HepG2 (cell line): ENCODE results near the gene NOS1AP. TPM values are rescaled to one million over a fixed set of nuclear protein-coding genes. Genes with fewer than 3 reads are reported as not detected.

ENCODE experiments used
- HNRNPLL ChIP-seq: fragments of 200-400 bp; formaldehyde crosslinking; IDR thresholded peaks from 2 replicates; pipeline ENCODE4 v1.6.1; 2017; ENCODE audit warnings: mild to moderate bottlenecking, low read depth, low read length; ENCODE audit not compliant: poor library complexity, severe bottlenecking
- IKZF5 ChIP-seq: IDR thresholded peaks from 2 replicates; pipeline ENCODE4 v1.6.1; 2018; ENCODE audit warnings: missing genetic modification reagents, mild to moderate bottlenecking, missing compliant biosample characterization
- KAT8 ChIP-seq: IDR thresholded peaks from 2 replicates; pipeline ENCODE4 v1.6.1; 2016; ENCODE audit warnings: missing genetic modification reagents, missing compliant biosample characterization
- MEIS2 ChIP-seq: sonication (generic); formaldehyde crosslinking; IDR thresholded peaks from 2 replicates; pipeline ENCODE4 v1.9.0; 2021; ENCODE audit warnings: mild to moderate bottlenecking, missing genetic modification reagents
- MYC ChIP-seq: sonication (generic); formaldehyde crosslinking; IDR thresholded peaks from 2 replicates; pipeline ENCODE4 v1.9.0; 2021; ENCODE audit warnings: missing genetic modification reagents, borderline replicate concordance
- NFKBIZ ChIP-seq: IDR thresholded peaks from 2 replicates; pipeline ENCODE4 v1.6.1; 2018; ENCODE audit warnings: missing genetic modification reagents, missing compliant biosample characterization
- RFXANK ChIP-seq: IDR thresholded peaks from 2 replicates; pipeline ENCODE4 v1.6.1; 2016
- SNRNP70 ChIP-seq: fragments of 200-400 bp; formaldehyde crosslinking; IDR thresholded peaks from 2 replicates; pipeline ENCODE4 v1.6.1; 2017; ENCODE audit warnings: mild to moderate bottlenecking, low read depth, low read length, moderate library complexity
- STAG1 ChIP-seq: sonication (generic); formaldehyde crosslinking; IDR thresholded peaks from 2 replicates; pipeline ENCODE4 v1.4.0; 2020; ENCODE audit warnings: missing genetic modification reagents
- THAP8 ChIP-seq: sonication (generic); formaldehyde crosslinking; IDR thresholded peaks from 2 replicates; pipeline ENCODE4 v1.5.1; 2020; ENCODE audit warnings: missing genetic modification reagents, mild to moderate bottlenecking, borderline replicate concordance
- TIGD3 ChIP-seq: sonication (generic); formaldehyde crosslinking; IDR thresholded peaks from 2 replicates; pipeline ENCODE4 v1.5.1; 2020; ENCODE audit warnings: mild to moderate bottlenecking, missing genetic modification reagents, borderline replicate concordance
- TRIM24 ChIP-seq: sonication (generic); formaldehyde crosslinking; IDR thresholded peaks from 2 replicates; pipeline ENCODE4 v1.8.0; 2022; ENCODE audit warnings: mild to moderate bottlenecking, missing genetic modification reagents
- ZFX ChIP-seq: sonication (generic); formaldehyde crosslinking; IDR thresholded peaks from 2 replicates; pipeline ENCODE4 v1.4.0; 2020; ENCODE audit warnings: mild to moderate bottlenecking, low read depth, missing genetic modification reagents, moderate library complexity
- ZNF318 ChIP-seq: sonication (generic); formaldehyde crosslinking; IDR thresholded peaks from 2 replicates; pipeline ENCODE4 v1.4.0; 2020; ENCODE audit warnings: mild to moderate bottlenecking, missing genetic modification reagents
- ZNF468 ChIP-seq: sonication (generic); formaldehyde crosslinking; IDR thresholded peaks from 2 replicates; pipeline ENCODE4 v1.8.0; 2022; ENCODE audit warnings: mild to moderate bottlenecking, moderate library complexity, missing genetic modification reagents
- ZNF720 ChIP-seq: sonication (generic); formaldehyde crosslinking; IDR thresholded peaks from 2 replicates; pipeline ENCODE4 v1.4.0; 2020; ENCODE audit warnings: missing genetic modification reagents
- ZNF776 ChIP-seq: sonication (generic); formaldehyde crosslinking; IDR thresholded peaks from 2 replicates; pipeline ENCODE4 v1.4.0; 2020; ENCODE audit warnings: mild to moderate bottlenecking, missing genetic modification reagents
- polyA plus RNA-seq, 8 experiments: library from polyadenylated mRNA; depleted of rRNA in 3 of 8; stranded (reverse) in 7 of 8; unstranded in 1 of 8; fragments of >200 nt; fragmentation: Illumina TruSeq in 4 of 8; extraction: Trizol in 4 of 8; gene quantifications; 2 replicates each; pipeline versions ENCODE4 v1.2.1 to v1.2.3, GENCODE V29; 2011 to 2016; ENCODE audit warnings: low read depth in 4 of 8, missing spikeins in 1 of 8, mixed read lengths in 1 of 8; ENCODE audit not compliant: insufficient read depth in 1 of 8
- total RNA-seq, 5 experiments: library from RNA; depleted of rRNA; stranded (reverse); fragments of >200 nt; fragmentation: Illumina TruSeq; extraction: Trizol; gene quantifications; 2 replicates each; pipeline ENCODE4 v1.2.3, GENCODE V29; 2016; ENCODE audit warnings: low read depth in 1 of 5
- TF ChIP-seq, protein P1 (sequence below): sonication (generic); formaldehyde crosslinking; IDR thresholded peaks from 2 replicates; pipeline ENCODE4 v1.5.0; 2020; ENCODE audit warnings: mild to moderate bottlenecking, missing genetic modification reagents, moderate library complexity

The NOS1AP gene
- total and polyA plus RNA-seq, 2 of the 13 experiments (the other 11 are each of a cell fraction or from before 2014, with no cell fraction given): 2.0 to 3.3 TPM

DNA sequence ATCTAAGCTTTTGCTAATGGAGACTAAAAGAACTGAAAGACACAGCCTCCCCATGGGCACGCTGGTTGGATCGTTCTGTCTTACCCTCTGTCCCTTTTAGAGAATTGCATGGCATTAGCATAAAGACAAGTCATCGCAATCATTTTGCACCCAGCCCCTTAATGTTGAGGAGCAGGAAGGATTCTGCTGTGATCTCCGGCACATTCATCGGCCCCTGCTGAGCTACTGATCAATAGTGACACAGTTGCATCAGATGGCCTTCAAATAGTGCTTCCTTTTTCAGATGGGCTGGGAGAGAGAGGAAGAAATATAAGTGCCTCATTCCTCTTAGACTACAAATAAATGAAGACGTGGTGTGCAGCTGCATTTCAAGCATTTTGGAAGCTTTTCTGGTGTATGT, 75.4 kb downstream of the NOS1AP start (continued):
- TF ChIP-seq ZNF318 (CRISPR knock-in tag): no peak
- no peak for TF ChIP-seq ZNF468 (CRISPR knock-in tag)
- peak; percentile 33; the same call in 1 of the 2 replicates for TF ChIP-seq KAT8 (CRISPR knock-in tag)
- no peak for TF ChIP-seq SNRNP70
- TF ChIP-seq NFKBIZ (CRISPR knock-in tag): no peak
- no peak for TF ChIP-seq MEIS2 (CRISPR knock-in tag)
- no peak for TF ChIP-seq TIGD3 (CRISPR knock-in tag)
- no peak for TF ChIP-seq ZFX (CRISPR knock-in tag)
- no peak for TF ChIP-seq TRIM24 (CRISPR knock-in tag)
- TF ChIP-seq IKZF5 (CRISPR knock-in tag): no peak
- no peak for TF ChIP-seq MYC (CRISPR knock-in tag)
- no peak for TF ChIP-seq RFXANK (CRISPR knock-in tag)
- TF ChIP-seq STAG1: no peak
- TF ChIP-seq ZNF720 (CRISPR knock-in tag): no peak
- TF ChIP-seq, protein P1, sequence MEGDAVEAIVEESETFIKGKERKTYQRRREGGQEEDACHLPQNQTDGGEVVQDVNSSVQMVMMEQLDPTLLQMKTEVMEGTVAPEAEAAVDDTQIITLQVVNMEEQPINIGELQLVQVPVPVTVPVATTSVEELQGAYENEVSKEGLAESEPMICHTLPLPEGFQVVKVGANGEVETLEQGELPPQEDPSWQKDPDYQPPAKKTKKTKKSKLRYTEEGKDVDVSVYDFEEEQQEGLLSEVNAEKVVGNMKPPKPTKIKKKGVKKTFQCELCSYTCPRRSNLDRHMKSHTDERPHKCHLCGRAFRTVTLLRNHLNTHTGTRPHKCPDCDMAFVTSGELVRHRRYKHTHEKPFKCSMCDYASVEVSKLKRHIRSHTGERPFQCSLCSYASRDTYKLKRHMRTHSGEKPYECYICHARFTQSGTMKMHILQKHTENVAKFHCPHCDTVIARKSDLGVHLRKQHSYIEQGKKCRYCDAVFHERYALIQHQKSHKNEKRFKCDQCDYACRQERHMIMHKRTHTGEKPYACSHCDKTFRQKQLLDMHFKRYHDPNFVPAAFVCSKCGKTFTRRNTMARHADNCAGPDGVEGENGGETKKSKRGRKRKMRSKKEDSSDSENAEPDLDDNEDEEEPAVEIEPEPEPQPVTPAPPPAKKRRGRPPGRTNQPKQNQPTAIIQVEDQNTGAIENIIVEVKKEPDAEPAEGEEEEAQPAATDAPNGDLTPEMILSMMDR (CRISPR knock-in tag): 0 out of 2 replicates have a peak, but pooled peaks have one; percentile 3
- TF ChIP-seq THAP8 (CRISPR knock-in tag): no peak
- no peak for TF ChIP-seq HNRNPLL
- no peak for TF ChIP-seq ZNF776 (CRISPR knock-in tag)
